Measurements from ENCODE around the gene FAM13A.

GRCh38 chr4:88933414-88934160, 123.4 kb downstream of the FAM13A start:
- no peak for TF ChIP-seq EP300 (conservative IDR thresholded peaks at IDR 0.05; ENCODE audit: poor library complexity, severe bottlenecking)
- no peak for TF ChIP-seq EZH2 (IDR thresholded peaks at IDR 0.05; ENCODE audit: borderline replicate concordance, insufficient read depth, low read length, poor library complexity, severe bottlenecking)
- TF ChIP-seq REST (IDR thresholded peaks at IDR 0.05; ENCODE audit: borderline replicate concordance) = no peak
- no peak for TF ChIP-seq CTCF (IDR thresholded peaks at IDR 0.05; ENCODE audit: poor library complexity, severe bottlenecking)
- TF ChIP-seq TAF1 (IDR thresholded peaks at IDR 0.05; ENCODE audit: low read depth) = no peak
